ENCODE data around the gene RSPRY1.

- TF ChIP-seq TAF1 (IDR thresholded peaks at IDR 0.05; ENCODE audit: borderline replicate concordance, insufficient read depth, low read length) (no peak), POLR2AphosphoS5 (IDR thresholded peaks at IDR 0.05; ENCODE audit: low read depth, low read length) (no peak), SIN3A (IDR thresholded peaks at IDR 0.05; ENCODE audit: borderline replicate concordance, insufficient read depth, low read length) (no peak), REST (IDR thresholded peaks at IDR 0.05; ENCODE audit: insufficient read depth in 1 of 2, low read depth in 2 of 2, low read length in 2 of 2) (no peak), FOXP2 (optimal IDR thresholded peaks at IDR 0.05; ENCODE audit: borderline replicate concordance, extremely low read depth, extremely low read length, insufficient read depth) (no peak)
Observed at GRCh38 chr16:57146040-57146647, 40.0 kb upstream of the RSPRY1 start.
